Liver (tissue), 3 donors: ENCODE measurements around the gene BCKDHB.

Experiments
- ATF3 ChIP-seq: IDR thresholded peaks from 2 replicates; pipeline ENCODE4 v1.6.1; 2016; ENCODE audit warnings: antibody characterized with exemption
- CTCF ChIP-seq: fragments of 150-350 bp; IDR thresholded peaks from 2 replicates; pipeline ENCODE4 v1.5.1; 2017; ENCODE audit warnings: improper control_type of control experiment, low read depth, low read length; ENCODE audit not compliant: missing input control
- GABPA ChIP-seq, 2 donors: IDR thresholded peaks in 1 of 2; conservative IDR thresholded peaks in 1 of 2; 2 replicates each; pipeline ENCODE4 v1.6.1; 2016; ENCODE audit warnings: antibody characterized with exemption in 2 of 2, mild to moderate bottlenecking in 1 of 2, moderate library complexity in 1 of 2
- RAD21 ChIP-seq, 2 donors: IDR thresholded peaks; 2 replicates each; pipeline ENCODE4 v1.6.1; 2016; ENCODE audit warnings: antibody characterized with exemption in 2 of 2, mild to moderate bottlenecking in 2 of 2
- REST ChIP-seq: IDR thresholded peaks from 2 replicates; pipeline ENCODE4 v1.6.1; 2016; ENCODE audit warnings: antibody characterized with exemption, mild to moderate bottlenecking
- SP1 ChIP-seq: IDR thresholded peaks from 2 replicates; pipeline ENCODE4 v1.6.1; 2018; ENCODE audit warnings: antibody characterized with exemption, mild to moderate bottlenecking
- YY1 ChIP-seq: IDR thresholded peaks from 2 replicates; pipeline ENCODE4 v1.6.1; 2016; ENCODE audit warnings: antibody characterized with exemption, mild to moderate bottlenecking
- ZBTB33 ChIP-seq: IDR thresholded peaks from 2 replicates; pipeline ENCODE4 v1.6.1; 2016; ENCODE audit warnings: antibody characterized with exemption
- donor health status: healthy.
- donor health status: healthy.

GRCh38 chr6:80134065-80134464 is 27.6 kb downstream of the BCKDHB start:
- TF ChIP-seq CTCF (no peak), ZBTB33 (no peak), YY1 (no peak), GABPA (IDR thresholded peaks at IDR 0.05 in 1 of 2, conservative IDR thresholded peaks at IDR 0.05 in 1 of 2) (no peak), REST (no peak), RAD21 (IDR thresholded peaks at IDR 0.05) (no peak), SP1 (no peak), ATF3 (no peak)
